GM21717 (cell line): Measurements from ENCODE around the gene LENG9.

Experiments
- ATAC-seq: cut with Tn5 transposase; IDR thresholded peaks from one replicate; pipeline ENCODE4 v1.9.1; 2021; ENCODE audit warnings: mild to moderate bottlenecking, moderate library complexity; ENCODE audit not compliant: unreplicated experiment

LENG9 gene

DNA sequence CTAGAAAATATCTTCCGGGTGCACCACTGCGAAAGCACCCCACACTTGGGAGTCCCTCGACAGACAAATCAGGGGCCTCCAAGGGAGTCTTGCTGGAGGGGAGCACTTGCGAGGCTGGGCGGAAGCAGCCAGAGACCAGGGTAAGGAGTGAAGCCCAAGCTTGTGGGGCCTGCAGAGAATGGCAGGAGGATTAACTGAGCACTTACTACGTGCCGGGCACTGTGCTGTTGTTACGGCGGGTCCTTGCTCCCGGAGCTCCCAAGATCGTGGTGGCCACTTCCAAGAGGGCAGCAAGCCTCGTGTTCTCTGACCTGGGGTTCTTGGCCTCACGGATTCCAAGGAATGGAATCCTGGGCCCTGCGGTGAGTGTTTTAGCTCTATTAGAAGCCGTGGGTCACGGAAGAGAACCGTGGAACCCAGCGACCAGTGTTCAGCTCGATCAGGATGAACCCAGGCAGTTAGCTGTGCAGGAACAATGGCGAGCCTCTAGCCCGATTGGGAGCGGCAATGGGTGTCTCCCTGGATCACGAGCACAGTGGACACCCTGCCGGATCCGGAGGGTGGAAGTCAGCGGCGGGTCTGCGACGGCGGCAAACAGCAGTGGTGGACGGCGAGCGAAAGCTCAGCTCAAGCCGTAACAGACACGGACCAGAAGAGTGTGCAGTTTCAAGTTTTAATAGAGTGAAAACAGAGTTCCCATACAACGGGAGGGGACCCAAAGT, 38.8 kb downstream of the LENG9 start:
- ATAC-seq = no peak

DNA sequence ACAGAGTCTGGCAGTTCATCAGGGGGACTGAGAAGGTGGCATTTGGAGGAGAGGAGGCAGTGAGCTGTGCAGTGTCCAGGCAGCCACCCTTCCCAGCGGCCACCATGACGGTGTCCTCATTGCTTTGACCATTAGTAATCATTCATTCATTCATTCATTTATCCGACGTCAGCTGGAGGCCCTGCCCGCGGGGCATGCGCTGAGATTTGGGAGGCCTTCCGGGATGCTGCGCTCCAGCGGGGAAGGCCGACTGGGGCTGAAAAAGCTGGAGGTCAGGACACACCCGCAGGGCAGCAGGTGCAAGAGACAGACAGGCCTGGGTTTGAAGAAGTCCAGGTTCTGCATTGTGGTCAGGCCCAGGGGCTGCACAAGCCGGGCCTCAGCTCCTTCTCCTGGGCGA, 39.4 kb downstream of the LENG9 start:
- no peak for ATAC-seq

DNA sequence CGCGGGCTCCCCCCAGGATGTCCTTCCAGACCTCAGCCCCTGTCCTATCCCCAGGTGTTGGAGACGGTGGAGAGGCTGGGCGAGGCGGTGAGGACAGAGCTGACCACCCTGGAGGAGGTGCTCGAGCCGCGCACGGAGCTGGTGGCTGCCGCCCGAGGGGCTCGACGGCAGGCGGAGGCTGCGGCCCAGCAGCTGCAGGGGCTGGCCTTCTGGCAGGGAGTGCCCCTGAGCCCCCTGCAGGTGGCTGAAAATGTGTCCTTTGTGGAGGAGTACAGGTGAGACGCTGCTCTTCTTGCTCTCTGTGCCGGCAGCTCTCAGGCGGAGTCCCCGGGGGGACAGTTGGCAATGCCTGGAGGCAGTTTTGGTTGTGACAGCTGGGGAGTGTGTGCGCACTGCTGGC, 41.4 kb downstream of the LENG9 start:
- no peak for ATAC-seq

DNA sequence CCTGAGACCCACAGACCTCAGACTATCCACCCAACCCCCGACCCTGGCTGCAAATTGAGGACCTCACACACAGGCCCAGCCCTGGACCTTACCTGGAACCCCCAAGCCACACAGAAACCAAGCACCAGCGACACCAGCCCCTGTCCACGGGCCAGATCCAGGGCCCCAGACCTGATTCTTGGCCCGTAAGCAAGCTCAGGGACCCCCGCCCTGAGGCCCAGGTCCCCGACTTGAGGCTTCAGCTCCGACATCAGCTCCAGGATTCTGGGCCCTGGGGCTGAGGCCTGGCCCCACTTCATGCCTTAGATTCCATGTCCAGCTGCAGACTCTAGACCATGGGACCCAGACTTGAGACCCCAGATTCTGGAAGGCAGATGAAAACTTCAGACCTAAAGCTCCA, 42.1 kb downstream of the LENG9 start:
- no peak for ATAC-seq

DNA sequence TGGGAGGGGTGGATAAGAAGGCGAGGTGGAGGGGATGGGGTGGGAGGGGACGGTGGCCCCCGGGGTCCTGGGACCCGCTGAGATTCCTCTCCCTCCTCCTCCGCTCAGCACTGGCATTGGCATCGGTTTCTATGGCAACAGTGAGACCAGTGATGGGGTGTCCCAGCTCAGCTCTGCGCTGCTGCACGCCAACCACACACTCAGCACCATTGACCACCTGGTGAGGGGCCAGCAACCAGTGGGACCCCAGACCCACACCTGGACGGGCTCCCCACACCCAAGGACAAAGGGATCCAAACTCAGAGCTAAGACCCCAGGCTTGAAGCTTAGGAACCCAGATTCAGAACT, 42.4 kb downstream of the LENG9 start:
- ATAC-seq = no peak

DNA sequence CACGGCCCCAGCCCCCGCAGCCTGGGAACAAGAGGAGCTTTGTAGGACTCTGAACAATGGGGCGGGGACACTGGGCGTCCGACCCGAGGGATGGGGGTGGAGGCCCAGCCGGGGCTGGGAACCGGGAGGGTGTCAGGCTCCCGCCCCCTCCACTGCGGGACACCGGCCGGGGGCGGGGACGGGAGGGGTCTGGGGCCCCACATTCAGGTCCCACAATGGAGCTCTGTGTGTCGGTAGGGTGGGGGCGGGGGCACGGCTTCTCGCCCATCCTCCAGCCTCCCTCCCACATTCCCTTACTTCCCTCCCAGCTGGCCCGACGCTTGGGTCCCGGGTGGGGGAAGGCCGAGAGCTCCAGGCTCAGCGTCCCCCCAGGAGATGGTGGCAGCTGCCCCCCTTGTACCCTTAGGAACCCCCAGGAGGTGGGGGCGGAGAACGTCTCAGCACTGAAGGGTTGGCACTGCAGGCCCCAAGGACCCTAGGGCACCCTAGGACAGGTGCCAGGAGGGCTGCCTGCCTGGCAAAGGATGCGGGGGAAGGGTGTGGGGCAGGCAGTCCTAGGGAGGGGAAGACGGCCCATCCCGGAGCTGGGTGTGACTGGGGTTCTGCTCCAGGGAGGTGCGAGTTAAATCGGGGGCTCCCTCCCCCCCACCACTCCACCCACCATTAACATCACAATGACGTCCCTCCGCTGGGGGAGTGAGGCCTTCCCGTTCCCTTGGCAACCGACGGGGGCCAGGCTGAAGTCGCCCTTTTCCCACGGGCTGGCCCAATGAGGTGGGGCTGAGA, 43.0 kb downstream of the LENG9 start:
- no peak for ATAC-seq

- ATAC-seq = no peak
Observed at GRCh38 chr19:54420068-54420382, 43.6 kb downstream of the LENG9 start.

- ATAC-seq = no peak
Observed at GRCh38 chr19:54418930-54419800, 44.4 kb downstream of the LENG9 start.

DNA sequence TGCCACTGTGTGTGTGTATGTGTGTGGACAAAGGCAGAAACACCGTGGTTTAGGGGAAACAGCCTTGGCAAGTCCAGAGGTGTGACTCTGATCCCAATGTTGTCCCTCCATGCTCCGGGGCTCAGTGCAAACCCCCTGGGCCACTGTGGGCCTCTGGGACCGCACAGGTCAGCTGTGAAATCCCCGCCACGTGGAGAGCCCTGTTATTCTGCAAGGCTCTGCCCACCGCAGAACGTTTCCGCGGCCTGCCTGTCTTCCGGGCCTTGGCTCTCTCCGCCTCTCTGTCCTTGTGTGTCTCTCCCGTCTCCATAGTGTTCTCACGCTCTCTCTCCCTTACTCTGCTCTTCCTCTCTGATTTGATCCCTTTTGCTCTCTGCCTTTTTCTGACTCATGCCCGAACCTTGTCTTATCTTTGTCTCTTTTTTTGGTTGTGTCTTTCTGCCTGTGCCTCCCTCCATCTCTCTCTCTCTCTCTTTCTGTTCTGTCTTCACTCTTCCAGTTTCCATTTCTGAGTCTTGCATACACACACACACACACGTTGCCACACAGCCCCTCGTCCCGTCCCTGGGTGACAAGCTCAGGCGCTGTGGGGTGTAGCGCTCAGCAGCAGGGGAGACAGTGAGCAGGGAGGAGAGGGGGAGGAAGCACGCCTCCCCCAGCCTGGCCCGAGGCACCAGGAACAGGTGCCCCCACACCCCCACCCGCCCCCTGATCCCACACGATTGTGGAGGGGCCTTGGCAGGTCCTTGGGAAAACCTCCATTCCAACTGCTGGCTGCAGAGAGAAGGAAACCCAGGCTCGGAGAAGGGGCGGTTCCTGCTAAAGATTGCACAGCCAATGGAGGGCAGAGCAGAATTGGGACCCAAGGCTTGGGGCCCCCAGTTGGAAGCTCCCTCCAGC, 45.3 kb downstream of the LENG9 start:
- ATAC-seq = no peak

DNA sequence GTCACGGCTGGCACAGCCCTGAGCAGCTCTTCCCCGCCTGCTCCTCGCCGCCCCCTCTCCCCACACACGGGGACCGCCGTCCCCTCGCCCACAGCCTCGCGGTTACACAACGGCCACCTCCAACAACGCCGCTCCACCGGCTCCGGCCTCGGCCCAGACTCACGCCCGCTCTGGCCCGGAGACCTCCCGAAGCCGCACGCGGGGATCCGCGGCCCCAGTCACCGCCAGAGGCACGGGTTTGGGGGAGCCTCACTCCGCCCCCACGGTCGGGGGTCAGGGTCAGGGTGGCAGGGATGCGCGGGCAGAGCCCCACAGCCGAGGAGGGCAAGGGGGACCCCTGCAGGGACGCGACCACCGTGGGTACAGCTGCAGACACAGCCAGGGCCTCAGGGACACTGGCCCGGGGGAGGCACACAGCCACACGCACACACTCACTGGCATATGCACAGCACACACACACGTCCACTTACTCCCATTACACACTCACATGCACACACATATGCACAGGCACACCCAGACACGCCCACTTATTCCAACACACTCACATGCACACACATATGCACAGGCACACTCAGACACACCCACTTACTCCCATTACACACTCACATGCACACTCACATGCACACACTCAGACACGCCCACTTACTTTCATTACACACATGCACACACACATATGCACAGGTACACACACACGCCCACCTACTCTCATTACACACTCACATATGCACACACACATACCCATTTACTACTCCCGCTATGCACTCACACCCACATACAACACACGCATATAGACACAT, 46.7 kb downstream of the LENG9 start:
- ATAC-seq = no peak

- ATAC-seq = no peak
Observed at GRCh38 chr19:54415901-54416673, 47.5 kb downstream of the LENG9 start.

DNA sequence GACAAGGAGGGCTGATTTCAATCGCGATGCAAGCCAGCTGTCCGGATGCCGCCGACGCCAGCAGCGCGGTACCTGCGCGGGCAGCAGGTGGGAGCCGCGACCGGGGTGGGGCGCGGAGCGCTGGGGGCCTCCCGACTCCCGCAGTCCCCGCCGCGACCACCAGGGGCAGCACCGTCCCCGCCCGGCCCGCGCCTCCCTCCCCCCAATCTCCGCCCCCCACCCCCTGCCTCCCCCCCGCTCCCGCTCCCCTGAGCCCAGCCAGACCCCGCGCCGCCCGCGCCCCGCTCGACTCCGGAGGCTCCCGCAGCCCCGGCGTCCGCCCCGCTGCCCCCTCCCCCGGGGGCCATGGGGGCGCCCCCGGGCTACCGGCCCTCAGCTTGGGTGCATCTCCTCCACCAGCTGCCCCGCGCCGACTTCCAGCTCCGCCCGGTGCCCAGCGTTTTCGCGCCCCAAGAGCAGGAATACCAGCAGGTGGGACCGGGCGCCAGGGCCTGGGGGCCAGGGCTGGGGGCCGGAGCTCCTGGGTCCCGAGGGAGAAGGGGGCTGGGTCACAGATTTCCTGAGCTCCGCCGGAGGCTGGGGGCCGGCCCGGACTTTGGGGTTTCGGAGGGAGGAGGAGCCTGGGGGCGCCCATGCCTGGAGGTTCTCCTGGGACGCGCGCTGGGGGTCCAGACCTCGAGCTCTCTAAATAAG, 48.2 kb downstream of the LENG9 start, which contains the start of gene TTYH1:
Gene TTYH1 (plus strand): TSS at position 257 of the 693 bp plus-strand sequence. CDS start 89 bp downstream, at position 346.
- ATAC-seq = no peak

- no peak for ATAC-seq
Observed at GRCh38 chr19:54414156-54414555, 49.4 kb downstream of the LENG9 start.

- no peak for ATAC-seq
Observed at GRCh38 chr19:54412877-54413276, 50.7 kb downstream of the LENG9 start.
